T-helper 17 cell (primary cell): Measurements from ENCODE around the gene TNFRSF12A. TPM values are rescaled to one million over a fixed set of nuclear protein-coding genes. Genes with fewer than 3 reads are reported as not detected.
A peak's percentile ranks its signal among the peaks of the same experiment; 100 is the strongest.
"Not testable (repeated sequence)": the region's sequence is repeated elsewhere in the genome, so short reads cannot be mapped to it uniquely, and the experiment has no call there.

Experiments
- ATAC-seq: fragments of 150-1000 bp; cut with Tn5 transposase; 2 replicates; pipeline ENCODE4 v1.10.0; 2021; ENCODE audit warnings: mild to moderate bottlenecking, moderate library complexity
- DNase-seq, 3 donors: peaks; one replicate each; pipeline versions ENCODE4 v3.0.0 to v3.0.0-alpha.2; 2020 to 2021
- H3K9me3 ChIP-seq: one replicate; pipeline ENCODE4 v1.7.0; 2013; ENCODE audit warnings: low read length, mild to moderate bottlenecking; ENCODE audit not compliant: control insufficient read depth, poor library complexity, severe bottlenecking
- H3K27ac Mint-ChIP-seq: one replicate; pipeline ENCODE4 v1.8.0; 2022; ENCODE audit warnings: mild to moderate bottlenecking, moderate library complexity, mixed read lengths
- H3K27me3 Mint-ChIP-seq: one replicate; pipeline ENCODE4 v1.8.0; 2022; ENCODE audit warnings: mixed read lengths
- H3K36me3 Mint-ChIP-seq: one replicate; pipeline ENCODE4 v1.8.0; 2022; ENCODE audit warnings: low read depth, mixed read lengths
- H3K4me1 Mint-ChIP-seq: one replicate; pipeline ENCODE4 v1.8.0; 2022; ENCODE audit warnings: mild to moderate bottlenecking, mixed read lengths
- H3K4me3 Mint-ChIP-seq: one replicate; pipeline ENCODE4 v1.8.0; 2022; ENCODE audit warnings: mild to moderate bottlenecking, moderate library complexity, mixed read lengths
- total RNA-seq, 4 donors: library from RNA in 2 of 4; stranded (reverse) in 2 of 4; gene quantifications; one replicate each; pipeline ENCODE4 v1.2.3 and lab custom pipeline; 2022 to 2026

The TNFRSF12A gene
- total RNA-seq, 2 donors from 2014 or later, result 0.92 to 1.3 TPM

DNA sequence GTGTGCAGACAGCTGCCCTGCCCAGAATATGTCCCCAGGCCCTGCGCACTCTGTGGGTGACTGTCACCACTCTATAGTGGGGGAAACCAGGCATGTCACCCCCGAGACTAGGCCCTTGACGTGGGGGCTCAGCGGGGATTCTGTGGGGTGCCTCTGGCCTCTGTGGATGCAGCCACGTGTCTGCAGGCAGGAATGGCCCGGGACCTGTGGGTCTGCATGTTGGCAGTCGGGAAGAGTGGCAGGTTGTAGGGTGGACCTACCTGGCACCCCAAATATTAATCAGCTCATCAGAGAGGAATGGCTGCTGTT is 46.2 kb downstream of the TNFRSF12A start:
- Mint-ChIP-seq H3K4me3 (peak overlapping the region; percentile 99), H3K27ac (peak overlapping the region; percentile 100), H3K4me1 (peaks cover 51% of the 10 kb centered on the region), H3K36me3 (peaks cover 16% of the 10 kb centered on the region), H3K27me3 (no peaks in the 10 kb centered on the region)
- ATAC-seq (no peak), DNase-seq (no peak)
- no peaks in the 10 kb centered on the region for H3K9me3 ChIP-seq

DNA sequence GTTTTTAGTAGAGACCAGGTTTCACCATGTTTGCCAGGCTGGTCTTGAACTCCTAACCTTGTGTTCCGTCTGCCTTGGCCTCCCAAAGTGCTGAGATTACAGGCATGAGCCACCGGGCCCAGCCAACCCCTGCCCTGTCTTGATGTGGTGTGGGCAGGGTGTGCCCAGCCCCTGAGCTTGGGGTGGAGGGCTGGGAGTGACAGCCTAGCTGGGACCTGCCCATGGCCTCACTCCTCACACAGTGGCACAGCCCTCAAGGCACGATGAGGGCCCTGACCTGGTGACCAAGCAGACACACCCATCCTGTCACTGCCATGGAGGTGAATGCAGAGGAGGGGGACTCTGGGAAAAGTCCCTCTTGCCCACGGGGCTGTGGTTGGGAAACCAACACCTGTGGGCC is 48.3 kb downstream of the TNFRSF12A start:
- Mint-ChIP-seq H3K4me1 (peaks cover 58% of the 10 kb centered on the region), H3K4me3 (peak overlapping the region; percentile 99), H3K27ac (peak overlapping the region; percentile 100), H3K36me3 (peaks cover 16% of the 10 kb centered on the region), H3K27me3 (no peaks in the 10 kb centered on the region)
- ATAC-seq (no peak), DNase-seq (no peak)
- no peaks in the 10 kb centered on the region for H3K9me3 ChIP-seq

DNA sequence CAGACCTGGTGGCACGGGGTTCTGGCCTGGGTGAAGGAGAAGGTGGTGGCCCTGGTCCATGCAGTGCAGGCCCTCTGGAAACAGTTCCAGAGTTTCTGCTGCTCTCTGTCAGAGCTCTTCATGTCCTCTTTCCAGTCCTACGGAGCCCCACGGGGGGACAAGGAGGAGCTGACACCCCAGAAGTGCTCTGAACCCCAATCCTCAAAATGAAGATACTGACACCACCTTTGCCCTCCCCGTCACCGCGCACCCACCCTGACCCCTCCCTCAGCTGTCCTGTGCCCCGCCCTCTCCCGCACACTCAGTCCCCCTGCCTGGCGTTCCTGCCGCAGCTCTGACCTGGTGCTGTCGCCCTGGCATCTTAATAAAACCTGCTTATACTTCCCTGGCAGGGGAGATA is 49.0 kb downstream of the TNFRSF12A start:
- ATAC-seq, H3K9me3 ChIP-seq, DNase-seq, H3K27me3 Mint-ChIP-seq: not testable (repeated sequence)
- peak overlapping the region; percentile 100 for H3K27ac Mint-ChIP-seq
- H3K36me3 Mint-ChIP-seq, result peaks cover 18% of the 10 kb centered on the region
- H3K4me3 Mint-ChIP-seq, result peak overlapping the region; percentile 71
- H3K4me1 Mint-ChIP-seq, result peaks cover 61% of the 10 kb centered on the region

DNA sequence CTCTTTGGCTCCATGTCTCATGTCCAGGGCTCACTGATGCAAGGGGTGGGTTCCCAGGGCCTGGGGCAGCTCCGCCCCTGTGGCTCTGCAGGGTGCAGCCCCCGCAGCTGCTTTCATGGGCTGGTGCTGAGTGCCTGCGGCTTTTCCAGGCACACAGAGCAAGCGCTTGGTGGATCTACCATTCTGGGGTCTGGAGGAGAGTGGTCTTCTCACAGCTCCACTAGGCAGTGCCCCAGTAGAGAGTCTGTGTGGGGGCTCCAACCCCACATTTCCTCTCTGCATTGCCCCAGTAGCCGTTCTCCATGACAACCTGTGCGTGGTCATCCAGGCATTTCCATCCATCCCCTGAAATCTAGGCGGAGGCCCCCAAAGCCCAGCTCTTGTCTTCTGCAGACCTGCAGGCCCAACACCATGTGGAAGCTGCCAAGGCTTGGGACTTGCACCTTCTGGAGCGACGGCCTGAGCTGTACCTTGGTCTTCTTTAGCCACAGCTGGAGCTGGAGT is 50.5 kb downstream of the TNFRSF12A start:
- ATAC-seq, result no peak
- no peaks in the 10 kb centered on the region for H3K9me3 ChIP-seq
- Mint-ChIP-seq H3K27me3 (no peaks in the 10 kb centered on the region), H3K27ac (peak overlapping the region; percentile 100), H3K36me3 (peaks cover 15% of the 10 kb centered on the region), H3K4me3 (peak overlapping the region; percentile 77), H3K4me1 (peaks cover 66% of the 10 kb centered on the region)
- no peak for DNase-seq

DNA sequence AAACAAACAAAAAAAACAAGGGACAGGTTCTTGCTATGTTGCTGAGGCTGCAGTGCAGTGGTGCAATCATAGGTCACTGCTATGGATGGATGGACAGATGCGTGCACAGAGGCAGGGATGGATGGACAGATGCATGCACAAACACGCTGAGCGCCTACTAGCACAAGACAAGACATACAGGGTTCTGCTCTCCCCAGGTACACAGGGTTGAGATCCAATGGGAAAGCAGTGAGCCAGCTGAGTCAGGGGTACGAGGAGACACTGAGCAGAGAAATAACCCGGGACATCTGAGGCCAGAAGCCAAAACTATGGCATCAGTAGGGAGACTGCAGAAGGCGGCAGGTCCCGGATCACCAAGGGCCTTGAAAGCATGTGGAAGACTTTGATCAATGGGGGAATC is 51.5 kb downstream of the TNFRSF12A start:
- Mint-ChIP-seq H3K27me3 (no peaks in the 10 kb centered on the region), H3K36me3 (peaks cover 13% of the 10 kb centered on the region), H3K4me1 (peaks cover 70% of the 10 kb centered on the region), H3K4me3 (peak overlapping the region; percentile 77), H3K27ac (peak overlapping the region; percentile 98)
- no peak for DNase-seq
- H3K9me3 ChIP-seq, result no peaks in the 10 kb centered on the region
- ATAC-seq, result no peak

Other genes starting within 250 kb of the TNFRSF12A start
- gene ELOB, start 243.1 kb upstream of the TNFRSF12A start, total RNA-seq, result 100 to 1,000 TPM; 121 to 131 TPM
- not detected for gene PRSS33, start 232.8 kb upstream of the TNFRSF12A start, total RNA-seq
- gene PRSS41, start 221.9 kb upstream of the TNFRSF12A start, total RNA-seq, result not detected
- gene PRSS21, start 203.1 kb upstream of the TNFRSF12A start, total RNA-seq, result 1 to 10 TPM in 1 of 2 donors, not detected in 1; 1.6 TPM
- gene ZG16B, start 190.1 kb upstream of the TNFRSF12A start, total RNA-seq, result not detected
- under 1 TPM; 0.37 to 0.92 TPM for gene PRSS22, start 162.2 kb upstream of the TNFRSF12A start, total RNA-seq
- 10 to 100 TPM; 11.6 to 15.1 TPM for gene FLYWCH2, start 137.2 kb upstream of the TNFRSF12A start, total RNA-seq
- gene FLYWCH1, start 108.4 kb upstream of the TNFRSF12A start, total RNA-seq, result 10 to 100 TPM; 41.4 to 97.1 TPM
- gene KREMEN2, start 56.1 kb upstream of the TNFRSF12A start, total RNA-seq, result not detected
- 1 to 10 TPM; 1.7 to 2.7 TPM for gene PAQR4, start 51.0 kb upstream of the TNFRSF12A start, total RNA-seq
- not detected for gene PKMYT1, start 39.9 kb upstream of the TNFRSF12A start, total RNA-seq
- not detected for gene CLDN9, start 7.4 kb upstream of the TNFRSF12A start, total RNA-seq
- not detected for gene CLDN6, start 2.2 kb upstream of the TNFRSF12A start, total RNA-seq
- 10 to 100 TPM; 10.6 to 14.4 TPM for gene HCFC1R1, start 3.6 kb downstream of the TNFRSF12A start, total RNA-seq
- gene THOC6, start 3.7 kb downstream of the TNFRSF12A start, total RNA-seq, result 10 to 100 TPM; 21.3 to 23.7 TPM
- not detected for gene BICDL2, start 16.6 kb downstream of the TNFRSF12A start, total RNA-seq
- gene MMP25, start 26.2 kb downstream of the TNFRSF12A start, total RNA-seq, result 1 to 10 TPM; 1.4 to 1.5 TPM
- 1,000 to 10,000 TPM; 1,099 to 1,147 TPM for gene IL32, start 45.3 kb downstream of the TNFRSF12A start, total RNA-seq
- gene ZSCAN10, start 78.9 kb downstream of the TNFRSF12A start, total RNA-seq, result under 1 TPM; 0.12 to 0.26 TPM
- not detected for gene ZNF205, start 92.2 kb downstream of the TNFRSF12A start, total RNA-seq
- gene ZNF213, start 114.7 kb downstream of the TNFRSF12A start, total RNA-seq, result 1 to 10 TPM; 3.1 to 3.4 TPM
- gene OR1F1, start 167.8 kb downstream of the TNFRSF12A start, total RNA-seq, result not detected
- gene ZNF200, start 214.8 kb downstream of the TNFRSF12A start, total RNA-seq, result 1 to 10 TPM; 3.2 to 4.8 TPM
- 1 to 10 TPM in 1 of 2 donors, under 1 TPM in 1; 0.81 to 2.2 TPM for gene MEFV, start 236.3 kb downstream of the TNFRSF12A start, total RNA-seq